COLO829 (cell line): ENCODE measurements around the gene ITGB3.
A peak's percentile ranks its signal among the peaks of the same experiment; 100 is the strongest.
"Not testable (repeated sequence)": the region's sequence is repeated elsewhere in the genome, so short reads cannot be mapped to it uniquely, and the experiment has no call there.

Source experiments
- DNase-seq: peaks from one replicate; pipeline ENCODE4 v3.0.0; 2012; ENCODE audit warnings: low spot score

ITGB3 gene

GRCh38 chr17:47223007-47223406, 30.6 kb upstream of the ITGB3 start:
- no peak for DNase-seq

- no peak for DNase-seq
These were observed 30.2 kb upstream of the ITGB3 start for GRCh38 chr17:47223460-47223859.

GRCh38 chr17:47224077-47224476, 29.6 kb upstream of the ITGB3 start:
- not testable (repeated sequence) for DNase-seq

GRCh38 chr17:47224966-47225365, 28.7 kb upstream of the ITGB3 start:
- no peak for DNase-seq

GRCh38 chr17:47225436-47225858, 28.2 kb upstream of the ITGB3 start:
- DNase-seq = peak; percentile 42

- DNase-seq = no peak
These were observed 27.5 kb upstream of the ITGB3 start for GRCh38 chr17:47225911-47226688.

GRCh38 chr17:47227862-47228261, 25.8 kb upstream of the ITGB3 start:
- no peak for DNase-seq

GRCh38 chr17:47229535-47230443, 23.8 kb upstream of the ITGB3 start:
- DNase-seq = peak; percentile 97

GRCh38 chr17:47230864-47231263, 22.8 kb upstream of the ITGB3 start:
- DNase-seq = no peak

- no peak for DNase-seq
These were observed 22.3 kb upstream of the ITGB3 start for GRCh38 chr17:47231334-47231733.

GRCh38 chr17:47231866-47232265, 21.8 kb upstream of the ITGB3 start:
- DNase-seq = no peak

- no peak for DNase-seq
These were observed 21.2 kb upstream of the ITGB3 start for GRCh38 chr17:47232465-47232864.

GRCh38 chr17:47235506-47235905, 18.1 kb upstream of the ITGB3 start:
- no peak for DNase-seq

- DNase-seq = no peak
These were observed 17.7 kb upstream of the ITGB3 start for GRCh38 chr17:47235923-47236322.

GRCh38 chr17:47237841-47238240, 15.8 kb upstream of the ITGB3 start:
- no peak for DNase-seq

GRCh38 chr17:47238321-47239010, 15.2 kb upstream of the ITGB3 start:
- DNase-seq = no peak

GRCh38 chr17:47239619-47239966, 14.0 kb upstream of the ITGB3 start:
- DNase-seq = no peak

GRCh38 chr17:47239967-47240651, 13.5 kb upstream of the ITGB3 start:
- DNase-seq = peak; percentile 96

GRCh38 chr17:47240806-47241205, 12.8 kb upstream of the ITGB3 start:
- DNase-seq = no peak

- DNase-seq = no peak
These were observed 11.0 kb upstream of the ITGB3 start for GRCh38 chr17:47242648-47243047.

- no peak for DNase-seq
These were observed 9.7 kb upstream of the ITGB3 start for GRCh38 chr17:47243737-47244598.
